ENCODE data around the gene INKA1. TPM values are rescaled to one million over a fixed set of nuclear protein-coding genes. Genes with fewer than 3 reads are reported as not detected.

INKA1 gene
- total RNA-seq, 1 donor from 2014 or later, result not detected

DNA sequence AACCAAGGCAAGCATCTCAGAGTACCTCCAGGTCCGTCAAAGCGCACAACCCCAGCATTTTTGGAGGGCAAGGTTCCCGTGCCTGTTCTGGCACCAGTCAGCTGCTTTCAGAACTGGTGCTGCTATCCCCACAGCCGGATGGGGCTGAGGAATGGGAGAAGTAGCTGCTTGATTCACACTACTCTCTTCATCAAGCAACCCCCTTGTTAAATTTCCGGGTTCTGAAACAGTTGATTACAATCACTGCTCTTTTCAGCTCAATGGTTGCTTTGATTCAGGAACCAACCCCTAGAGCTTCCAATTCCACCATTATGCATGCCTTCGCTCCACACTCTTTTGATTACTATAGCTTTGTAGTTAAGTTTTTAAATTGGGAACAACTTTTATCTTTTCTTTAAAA lies 23.0 kb downstream of the INKA1 start:
- no peak overlapping the region for H3K4me3 Mint-ChIP-seq (ENCODE audit: low read depth)
- H3K9me3 Mint-ChIP-seq (ENCODE audit: low read depth), result no peaks in the 10 kb centered on the region
- H3K27me3 Mint-ChIP-seq, result no peaks in the 10 kb centered on the region
- no peak overlapping the region for H3K27ac Mint-ChIP-seq
- DNase-seq (ENCODE audit: low spot score, unreplicated experiment), result no peak
- no peak for TF ChIP-seq CTCF (IDR thresholded peaks at IDR 0.05; ENCODE audit: unreplicated experiment)
- no peaks in the 10 kb centered on the region for H3K4me1 Mint-ChIP-seq (ENCODE audit: low read depth)
- peaks cover 4% of the 10 kb centered on the region for H3K36me3 Mint-ChIP-seq (ENCODE audit: insufficient read depth)

GRCh38 chr3:49831341-49831740 lies 28.3 kb downstream of the INKA1 start:
- no peak for DNase-seq (ENCODE audit: low spot score, unreplicated experiment)
- no peak for TF ChIP-seq CTCF (IDR thresholded peaks at IDR 0.05; ENCODE audit: unreplicated experiment)
- no peak overlapping the region for H3K27ac Mint-ChIP-seq
- H3K36me3 Mint-ChIP-seq (ENCODE audit: insufficient read depth), result peaks cover 7% of the 10 kb centered on the region
- H3K9me3 Mint-ChIP-seq (ENCODE audit: low read depth), result no peaks in the 10 kb centered on the region
- no peak overlapping the region for H3K4me3 Mint-ChIP-seq (ENCODE audit: low read depth)
- no peaks in the 10 kb centered on the region for H3K4me1 Mint-ChIP-seq (ENCODE audit: low read depth)
- H3K27me3 Mint-ChIP-seq, result no peaks in the 10 kb centered on the region

GRCh38 chr3:49839193-49839809 lies 36.2 kb downstream of the INKA1 start:
- peak; percentile 60 for DNase-seq (ENCODE audit: low spot score, unreplicated experiment)
- Mint-ChIP-seq H3K36me3 (ENCODE audit: insufficient read depth) (peaks cover 4% of the 10 kb centered on the region), H3K27ac (no peak overlapping the region)

DNA sequence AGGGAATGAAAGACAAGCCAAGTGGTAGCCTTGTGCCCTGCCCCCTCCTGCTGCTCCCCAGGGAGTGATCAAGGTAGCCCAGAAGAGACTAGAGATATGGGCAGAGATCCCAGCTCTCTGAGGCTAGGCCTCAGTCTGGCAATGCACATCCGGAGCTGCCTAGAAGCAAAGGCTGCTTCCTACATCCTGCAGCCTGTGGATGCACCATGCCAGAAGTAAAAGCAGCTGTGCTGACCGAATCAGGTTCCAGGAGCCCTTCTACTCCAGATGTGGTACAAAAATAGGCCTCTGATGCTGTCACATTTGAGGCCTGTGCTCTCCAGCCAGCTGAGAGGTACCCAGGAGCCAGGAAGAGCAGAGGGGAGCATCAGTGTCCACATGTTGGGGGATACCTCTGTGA lies 37.3 kb downstream of the INKA1 start:
- Mint-ChIP-seq H3K27ac (no peak overlapping the region), H3K27me3 (no peaks in the 10 kb centered on the region), H3K36me3 (ENCODE audit: insufficient read depth) (peaks cover 2% of the 10 kb centered on the region), H3K4me1 (ENCODE audit: low read depth) (no peaks in the 10 kb centered on the region), H3K9me3 (ENCODE audit: low read depth) (no peaks in the 10 kb centered on the region), H3K4me3 (ENCODE audit: low read depth) (no peak overlapping the region)
- DNase-seq (ENCODE audit: low spot score, unreplicated experiment), result no peak
- no peak for TF ChIP-seq CTCF (IDR thresholded peaks at IDR 0.05; ENCODE audit: unreplicated experiment)

More at GRCh38 chr3:49839193-49839809, 36.2 kb downstream of the INKA1 start:
- Mint-ChIP-seq H3K9me3 (ENCODE audit: low read depth) (no peaks in the 10 kb centered on the region), H3K4me3 (ENCODE audit: low read depth) (no peak overlapping the region), H3K4me1 (ENCODE audit: low read depth) (no peaks in the 10 kb centered on the region), H3K27me3 (no peaks in the 10 kb centered on the region)
- peak; percentile 83 for TF ChIP-seq CTCF (IDR thresholded peaks at IDR 0.05; ENCODE audit: unreplicated experiment)

DNA sequence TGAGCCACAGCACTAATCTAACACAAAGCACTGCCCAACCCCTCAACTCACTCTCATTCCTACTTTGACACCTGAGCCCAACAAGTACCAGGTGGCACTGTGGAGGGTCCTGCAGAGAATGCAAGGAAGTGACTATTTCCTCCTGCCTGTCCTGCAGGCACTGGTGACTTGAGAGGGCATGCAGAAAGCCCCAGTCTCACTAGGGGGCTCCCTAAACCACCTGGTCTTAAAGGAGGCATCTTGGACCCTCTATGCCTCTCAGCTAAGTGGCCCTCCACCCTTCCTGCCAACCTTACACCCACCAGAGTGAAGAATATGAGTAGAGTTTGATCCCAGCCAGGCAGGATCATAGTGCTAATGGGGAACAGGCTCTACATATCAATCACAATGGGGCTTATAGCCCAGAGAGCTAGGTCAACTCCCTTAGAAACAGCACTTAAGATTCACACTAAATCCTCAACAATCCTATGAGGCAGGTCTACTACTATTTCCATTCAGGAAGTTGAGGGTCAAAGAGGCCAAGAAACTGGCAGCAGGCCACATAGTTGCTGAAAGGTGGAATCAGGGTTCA lies 38.1 kb downstream of the INKA1 start:
- no peak for DNase-seq (ENCODE audit: low spot score, unreplicated experiment)
- peak; percentile 31 for TF ChIP-seq CTCF (IDR thresholded peaks at IDR 0.05; ENCODE audit: unreplicated experiment)
- Mint-ChIP-seq H3K27ac (no peak overlapping the region), H3K9me3 (ENCODE audit: low read depth) (no peaks in the 10 kb centered on the region), H3K4me3 (ENCODE audit: low read depth) (no peak overlapping the region), H3K4me1 (ENCODE audit: low read depth) (no peaks in the 10 kb centered on the region), H3K27me3 (no peaks in the 10 kb centered on the region), H3K36me3 (ENCODE audit: insufficient read depth) (peaks cover 2% of the 10 kb centered on the region)

Measured in progenitor cell of endocrine pancreas (in vitro differentiated cells).